AG09309 (cell line): ENCODE measurements around the gene STRN3.
A peak's percentile ranks its signal among the peaks of the same experiment; 100 is the strongest.

ENCODE experiments used
- DNase-seq: peaks from one replicate; pipeline ENCODE4 v3.0.0-alpha.2; 2010; ENCODE audit warnings: low read depth
- H3K4me3 ChIP-seq: 2 replicates; pipeline ENCODE4 v1.5.1; 2011; ENCODE audit warnings: mild to moderate bottlenecking, low read depth, low read length, moderate library complexity; ENCODE audit not compliant: control insufficient read depth
- CTCF ChIP-seq: IDR thresholded peaks from 2 replicates; pipeline ENCODE4 v1.5.1; 2011; ENCODE audit warnings: mild to moderate bottlenecking, low read depth, low read length, inconsistent platforms; ENCODE audit not compliant: insufficient read depth, control insufficient read depth; ENCODE audit errors: missing control alignments

STRN3 gene

GRCh38 chr14:31025367-31026076 is 657 bp downstream of the STRN3 start, which contains the start of gene AP4S1:
Gene AP4S1 (plus strand): TSS chr14:31025649. CDS start chr14:31066197, 40,548 bp downstream.
- TF ChIP-seq CTCF, result no peak
- no peak for DNase-seq
- H3K4me3 ChIP-seq, result peak within 1 kb of the TSS; percentile 84

GRCh38 chr14:31024577-31025366 is 1.4 kb downstream of the STRN3 start:
- peak overlapping the region; percentile 84 for H3K4me3 ChIP-seq
- DNase-seq, result peak; percentile 3
- no peak for TF ChIP-seq CTCF

- TF ChIP-seq CTCF, result no peak
- H3K4me3 ChIP-seq, result no peak overlapping the region
- no peak for DNase-seq
Observed at GRCh38 chr14:31024010-31024480, 2.1 kb downstream of the STRN3 start.

GRCh38 chr14:31022386-31022785 is 3.8 kb downstream of the STRN3 start:
- TF ChIP-seq CTCF, result no peak
- H3K4me3 ChIP-seq, result no peak overlapping the region
- DNase-seq, result no peak

- H3K4me3 ChIP-seq, result no peak overlapping the region
Observed at GRCh38 chr14:31021576-31021949, 4.6 kb downstream of the STRN3 start.

More at GRCh38 chr14:31021576-31021949, 4.6 kb downstream of the STRN3 start:
- no peak for TF ChIP-seq CTCF
- no peak for DNase-seq
